WTC11 (cell line): ENCODE results near the gene KCMF1. TPM values are rescaled to one million over a fixed set of nuclear protein-coding genes. Genes with fewer than 3 reads are reported as not detected.

Experiments
- ATAC-seq: fragments of 200-7000 bp; cut with Tn5 transposase; 2 replicates; pipeline ENCODE4 v1.10.0; 2021; ENCODE audit warnings: mild to moderate bottlenecking, moderate library complexity
- CTCF ChIA-PET: fragments of 300-600 bp; sonication (Branson Sonifier 250); formaldehyde crosslinking; loops from one replicate; lab custom pipeline; 2021; ENCODE audit warnings: antibody characterized with exemption; lab: Charles Lee
- POLR2A ChIA-PET: fragments of 350-600 bp; sonication (Branson Sonifier 250); formaldehyde crosslinking; loops from one replicate; lab custom pipeline; 2021; ENCODE audit warnings: antibody characterized with exemption; lab: Charles Lee
- DNase-seq: peaks from one replicate; pipeline ENCODE4 v3.0.0; 2021; ENCODE audit warnings: low spot score
- H3K27ac Mint-ChIP-seq: 2 replicates; pipeline ENCODE4 v1.8.0; 2021; ENCODE audit warnings: mixed read lengths
- H3K27me3 Mint-ChIP-seq: 2 replicates; pipeline ENCODE4 v1.8.0; 2021; ENCODE audit warnings: low read depth, mild to moderate bottlenecking, moderate library complexity, mixed read lengths
- H3K36me3 Mint-ChIP-seq: 2 replicates; pipeline ENCODE4 v1.8.0; 2021; ENCODE audit warnings: mixed read lengths
- H3K4me1 Mint-ChIP-seq: 2 replicates; pipeline ENCODE4 v1.8.0; 2022; ENCODE audit warnings: mixed read lengths
- H3K4me3 Mint-ChIP-seq: 2 replicates; pipeline ENCODE4 v1.8.0; 2021; ENCODE audit warnings: mild to moderate bottlenecking, moderate library complexity, mixed read lengths
- H3K9me3 Mint-ChIP-seq: 2 replicates; pipeline ENCODE4 v1.8.0; 2021; ENCODE audit warnings: mixed read lengths
- CREM ChIP-seq: sonication (generic); formaldehyde crosslinking; IDR thresholded peaks from 2 replicates; pipeline ENCODE4 v1.8.1; 2022; ENCODE audit warnings: mild to moderate bottlenecking, missing genetic modification reagents, moderate library complexity
- ESRRA ChIP-seq: sonication (generic); formaldehyde crosslinking; IDR thresholded peaks from 2 replicates; pipeline ENCODE4 v1.8.1; 2022; ENCODE audit warnings: mild to moderate bottlenecking, missing genetic modification reagents, borderline replicate concordance
- NFATC4 ChIP-seq: fragments of 250-450 bp; sonication (Bioruptor Pico); IDR thresholded peaks from 2 replicates; pipeline ENCODE4 v1.9.0; 2021; ENCODE audit warnings: mild to moderate bottlenecking
- NR2C2 ChIP-seq: sonication (generic); formaldehyde crosslinking; IDR thresholded peaks from 2 replicates; pipeline ENCODE4 v1.8.0; 2022; ENCODE audit warnings: mild to moderate bottlenecking, missing genetic modification reagents
- TEAD1 ChIP-seq: sonication (generic); formaldehyde crosslinking; IDR thresholded peaks from 2 replicates; pipeline ENCODE4 v1.8.0; 2022; ENCODE audit warnings: mild to moderate bottlenecking, missing genetic modification reagents
- TEAD4 ChIP-seq: sonication (generic); formaldehyde crosslinking; IDR thresholded peaks from 2 replicates; pipeline ENCODE4 v1.8.0; 2022; ENCODE audit warnings: mild to moderate bottlenecking, missing genetic modification reagents
- ZBTB21 ChIP-seq: sonication (generic); formaldehyde crosslinking; IDR thresholded peaks from 2 replicates; pipeline ENCODE4 v1.8.1; 2023; ENCODE audit warnings: mild to moderate bottlenecking, missing genetic modification reagents, borderline replicate concordance
- ZNF121 ChIP-seq: sonication (generic); formaldehyde crosslinking; IDR thresholded peaks from 2 replicates; pipeline ENCODE4 v1.8.0; 2023; ENCODE audit warnings: missing genetic modification reagents
- ZNF263 ChIP-seq: sonication (generic); formaldehyde crosslinking; IDR thresholded peaks from 2 replicates; pipeline ENCODE4 v1.8.1; 2022; ENCODE audit warnings: low read depth, mild to moderate bottlenecking, moderate library complexity, missing genetic modification reagents
- ZNF396 ChIP-seq: fragments of 250-450 bp; sonication (Bioruptor Pico); IDR thresholded peaks from 2 replicates; pipeline ENCODE4 v1.8.0; 2021; ENCODE audit warnings: mild to moderate bottlenecking, moderate library complexity, borderline replicate concordance
- ZNF416 ChIP-seq: fragments of 250-450 bp; sonication (Bioruptor Pico); IDR thresholded peaks from 2 replicates; pipeline ENCODE4 v1.9.0; 2021; ENCODE audit warnings: mild to moderate bottlenecking, inconsistent platforms
- total RNA-seq: library from RNA; stranded (reverse); gene quantifications from 3 replicates; pipeline ENCODE4 v1.2.3, GENCODE V29; 2021
- TF ChIP-seq, protein P1 (sequence below): sonication (generic); formaldehyde crosslinking; IDR thresholded peaks from 2 replicates; pipeline ENCODE4 v1.8.0; 2022; ENCODE audit warnings: missing genetic modification reagents
- TF ChIP-seq, protein P2 (sequence below): sonication (generic); formaldehyde crosslinking; IDR thresholded peaks from 2 replicates; pipeline ENCODE4 v1.8.0; 2023; ENCODE audit warnings: missing genetic modification reagents
- TF ChIP-seq, protein P3 (sequence below): sonication (generic); formaldehyde crosslinking; IDR thresholded peaks from 2 replicates; pipeline ENCODE4 v1.8.1; 2022; ENCODE audit warnings: low read depth, missing genetic modification reagents, borderline replicate concordance
- TF ChIP-seq, protein P4 (sequence below): sonication (generic); formaldehyde crosslinking; IDR thresholded peaks from 2 replicates; pipeline ENCODE4 v1.8.0; 2022; ENCODE audit warnings: mild to moderate bottlenecking, missing genetic modification reagents
- TF ChIP-seq, protein P5 (sequence below): fragments of 250-450 bp; sonication (Bioruptor Pico); IDR thresholded peaks from 2 replicates; pipeline ENCODE4 v1.8.0; 2021; ENCODE audit warnings: mild to moderate bottlenecking
- TF ChIP-seq, protein P6 (sequence below): sonication (generic); formaldehyde crosslinking; IDR thresholded peaks from 2 replicates; pipeline ENCODE4 v1.8.1; 2022; ENCODE audit warnings: mild to moderate bottlenecking, missing genetic modification reagents, moderate library complexity, borderline replicate concordance
- TF ChIP-seq, protein P7 (sequence below): sonication (generic); formaldehyde crosslinking; IDR thresholded peaks from 2 replicates; pipeline ENCODE4 v1.8.1; 2023; ENCODE audit warnings: mild to moderate bottlenecking, missing genetic modification reagents, moderate library complexity
- TF ChIP-seq, protein P8 (sequence below): sonication (generic); formaldehyde crosslinking; IDR thresholded peaks from 2 replicates; pipeline ENCODE4 v1.8.1; 2023; ENCODE audit warnings: mild to moderate bottlenecking, missing genetic modification reagents, borderline replicate concordance
- TF ChIP-seq, protein P9 (sequence below): sonication (generic); formaldehyde crosslinking; IDR thresholded peaks from 2 replicates; pipeline ENCODE4 v1.8.0; 2022; ENCODE audit warnings: mild to moderate bottlenecking, missing genetic modification reagents

KCMF1 gene
- total RNA-seq, 1 experiment from 2014 or later = 117 TPM

DNA sequence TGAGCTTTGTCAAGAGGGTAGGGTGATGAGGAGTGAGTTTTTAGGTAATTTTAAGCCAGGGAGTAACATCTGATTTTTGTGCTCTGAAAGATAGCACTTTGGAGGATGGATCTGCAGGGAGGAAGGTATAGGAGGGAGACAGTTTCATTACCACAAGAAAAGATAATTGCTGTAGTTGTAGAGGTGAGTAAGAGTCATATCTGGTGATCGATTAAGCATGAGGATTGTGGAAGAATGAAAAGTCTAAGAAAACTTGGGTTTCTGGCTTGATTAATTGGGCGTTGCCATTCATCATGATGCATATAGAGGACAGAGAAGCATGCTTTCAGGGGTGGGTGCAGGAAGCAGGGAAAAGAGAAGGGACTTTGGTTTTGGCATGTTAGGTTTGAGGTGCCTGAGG, 18.5 kb downstream of the KCMF1 start:
- peaks cover 27% of the 10 kb centered on the region for H3K4me1 Mint-ChIP-seq
- POLR2A ChIA-PET = no interaction called here
- H3K36me3 Mint-ChIP-seq = no peaks in the 10 kb centered on the region
- H3K27ac Mint-ChIP-seq = no peak overlapping the region
- ATAC-seq = no peak
- no peak overlapping the region for H3K4me3 Mint-ChIP-seq
- TF ChIP-seq, protein P1, sequence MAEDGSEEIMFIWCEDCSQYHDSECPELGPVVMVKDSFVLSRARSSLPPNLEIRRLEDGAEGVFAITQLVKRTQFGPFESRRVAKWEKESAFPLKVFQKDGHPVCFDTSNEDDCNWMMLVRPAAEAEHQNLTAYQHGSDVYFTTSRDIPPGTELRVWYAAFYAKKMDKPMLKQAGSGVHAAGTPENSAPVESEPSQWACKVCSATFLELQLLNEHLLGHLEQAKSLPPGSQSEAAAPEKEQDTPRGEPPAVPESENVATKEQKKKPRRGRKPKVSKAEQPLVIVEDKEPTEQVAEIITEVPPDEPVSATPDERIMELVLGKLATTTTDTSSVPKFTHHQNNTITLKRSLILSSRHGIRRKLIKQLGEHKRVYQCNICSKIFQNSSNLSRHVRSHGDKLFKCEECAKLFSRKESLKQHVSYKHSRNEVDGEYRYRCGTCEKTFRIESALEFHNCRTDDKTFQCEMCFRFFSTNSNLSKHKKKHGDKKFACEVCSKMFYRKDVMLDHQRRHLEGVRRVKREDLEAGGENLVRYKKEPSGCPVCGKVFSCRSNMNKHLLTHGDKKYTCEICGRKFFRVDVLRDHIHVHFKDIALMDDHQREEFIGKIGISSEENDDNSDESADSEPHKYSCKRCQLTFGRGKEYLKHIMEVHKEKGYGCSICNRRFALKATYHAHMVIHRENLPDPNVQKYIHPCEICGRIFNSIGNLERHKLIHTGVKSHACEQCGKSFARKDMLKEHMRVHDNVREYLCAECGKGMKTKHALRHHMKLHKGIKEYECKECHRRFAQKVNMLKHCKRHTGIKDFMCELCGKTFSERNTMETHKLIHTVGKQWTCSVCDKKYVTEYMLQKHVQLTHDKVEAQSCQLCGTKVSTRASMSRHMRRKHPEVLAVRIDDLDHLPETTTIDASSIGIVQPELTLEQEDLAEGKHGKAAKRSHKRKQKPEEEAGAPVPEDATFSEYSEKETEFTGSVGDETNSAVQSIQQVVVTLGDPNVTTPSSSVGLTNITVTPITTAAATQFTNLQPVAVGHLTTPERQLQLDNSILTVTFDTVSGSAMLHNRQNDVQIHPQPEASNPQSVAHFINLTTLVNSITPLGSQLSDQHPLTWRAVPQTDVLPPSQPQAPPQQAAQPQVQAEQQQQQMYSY (CRISPR knock-in tag) = no peak
- TF ChIP-seq, protein P2, sequence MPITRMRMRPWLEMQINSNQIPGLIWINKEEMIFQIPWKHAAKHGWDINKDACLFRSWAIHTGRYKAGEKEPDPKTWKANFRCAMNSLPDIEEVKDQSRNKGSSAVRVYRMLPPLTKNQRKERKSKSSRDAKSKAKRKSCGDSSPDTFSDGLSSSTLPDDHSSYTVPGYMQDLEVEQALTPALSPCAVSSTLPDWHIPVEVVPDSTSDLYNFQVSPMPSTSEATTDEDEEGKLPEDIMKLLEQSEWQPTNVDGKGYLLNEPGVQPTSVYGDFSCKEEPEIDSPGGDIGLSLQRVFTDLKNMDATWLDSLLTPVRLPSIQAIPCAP (CRISPR knock-in tag) = no peak
- TF ChIP-seq, protein P3, sequence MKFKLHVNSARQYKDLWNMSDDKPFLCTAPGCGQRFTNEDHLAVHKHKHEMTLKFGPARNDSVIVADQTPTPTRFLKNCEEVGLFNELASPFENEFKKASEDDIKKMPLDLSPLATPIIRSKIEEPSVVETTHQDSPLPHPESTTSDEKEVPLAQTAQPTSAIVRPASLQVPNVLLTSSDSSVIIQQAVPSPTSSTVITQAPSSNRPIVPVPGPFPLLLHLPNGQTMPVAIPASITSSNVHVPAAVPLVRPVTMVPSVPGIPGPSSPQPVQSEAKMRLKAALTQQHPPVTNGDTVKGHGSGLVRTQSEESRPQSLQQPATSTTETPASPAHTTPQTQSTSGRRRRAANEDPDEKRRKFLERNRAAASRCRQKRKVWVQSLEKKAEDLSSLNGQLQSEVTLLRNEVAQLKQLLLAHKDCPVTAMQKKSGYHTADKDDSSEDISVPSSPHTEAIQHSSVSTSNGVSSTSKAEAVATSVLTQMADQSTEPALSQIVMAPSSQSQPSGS (CRISPR knock-in tag) = no peak
- TF ChIP-seq, protein P4, sequence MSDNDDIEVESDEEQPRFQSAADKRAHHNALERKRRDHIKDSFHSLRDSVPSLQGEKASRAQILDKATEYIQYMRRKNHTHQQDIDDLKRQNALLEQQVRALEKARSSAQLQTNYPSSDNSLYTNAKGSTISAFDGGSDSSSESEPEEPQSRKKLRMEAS (CRISPR knock-in tag) = no peak
- TF ChIP-seq TEAD1 (CRISPR knock-in tag) = no peak
- TF ChIP-seq CREM = no peak
- no peak for TF ChIP-seq ZNF263
- no peak for TF ChIP-seq NFATC4 (CRISPR knock-in tag)
- TF ChIP-seq ZBTB21 (CRISPR knock-in tag) = no peak
- no peak for TF ChIP-seq NR2C2 (CRISPR knock-in tag)
- no peak for TF ChIP-seq ESRRA (CRISPR knock-in tag)
- TF ChIP-seq, protein P5, sequence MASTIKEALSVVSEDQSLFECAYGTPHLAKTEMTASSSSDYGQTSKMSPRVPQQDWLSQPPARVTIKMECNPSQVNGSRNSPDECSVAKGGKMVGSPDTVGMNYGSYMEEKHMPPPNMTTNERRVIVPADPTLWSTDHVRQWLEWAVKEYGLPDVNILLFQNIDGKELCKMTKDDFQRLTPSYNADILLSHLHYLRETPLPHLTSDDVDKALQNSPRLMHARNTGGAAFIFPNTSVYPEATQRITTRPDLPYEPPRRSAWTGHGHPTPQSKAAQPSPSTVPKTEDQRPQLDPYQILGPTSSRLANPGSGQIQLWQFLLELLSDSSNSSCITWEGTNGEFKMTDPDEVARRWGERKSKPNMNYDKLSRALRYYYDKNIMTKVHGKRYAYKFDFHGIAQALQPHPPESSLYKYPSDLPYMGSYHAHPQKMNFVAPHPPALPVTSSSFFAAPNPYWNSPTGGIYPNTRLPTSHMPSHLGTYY (CRISPR knock-in tag) = no peak
- TF ChIP-seq TEAD4 (CRISPR knock-in tag) = no peak
- TF ChIP-seq ZNF396 (CRISPR knock-in tag) = no peak
- TF ChIP-seq, protein P6, sequence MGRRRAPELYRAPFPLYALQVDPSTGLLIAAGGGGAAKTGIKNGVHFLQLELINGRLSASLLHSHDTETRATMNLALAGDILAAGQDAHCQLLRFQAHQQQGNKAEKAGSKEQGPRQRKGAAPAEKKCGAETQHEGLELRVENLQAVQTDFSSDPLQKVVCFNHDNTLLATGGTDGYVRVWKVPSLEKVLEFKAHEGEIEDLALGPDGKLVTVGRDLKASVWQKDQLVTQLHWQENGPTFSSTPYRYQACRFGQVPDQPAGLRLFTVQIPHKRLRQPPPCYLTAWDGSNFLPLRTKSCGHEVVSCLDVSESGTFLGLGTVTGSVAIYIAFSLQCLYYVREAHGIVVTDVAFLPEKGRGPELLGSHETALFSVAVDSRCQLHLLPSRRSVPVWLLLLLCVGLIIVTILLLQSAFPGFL = no peak
- TF ChIP-seq, protein P7, sequence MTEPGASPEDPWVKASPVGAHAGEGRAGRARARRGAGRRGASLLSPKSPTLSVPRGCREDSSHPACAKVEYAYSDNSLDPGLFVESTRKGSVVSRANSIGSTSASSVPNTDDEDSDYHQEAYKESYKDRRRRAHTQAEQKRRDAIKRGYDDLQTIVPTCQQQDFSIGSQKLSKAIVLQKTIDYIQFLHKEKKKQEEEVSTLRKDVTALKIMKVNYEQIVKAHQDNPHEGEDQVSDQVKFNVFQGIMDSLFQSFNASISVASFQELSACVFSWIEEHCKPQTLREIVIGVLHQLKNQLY (CRISPR knock-in tag) = no peak
- TF ChIP-seq, all 79 proteins: peak for 0
- H3K27me3 Mint-ChIP-seq = no peaks in the 10 kb centered on the region
- no peak for DNase-seq
- CTCF ChIA-PET = no interaction called here
- no peaks in the 10 kb centered on the region for H3K9me3 Mint-ChIP-seq

DNA sequence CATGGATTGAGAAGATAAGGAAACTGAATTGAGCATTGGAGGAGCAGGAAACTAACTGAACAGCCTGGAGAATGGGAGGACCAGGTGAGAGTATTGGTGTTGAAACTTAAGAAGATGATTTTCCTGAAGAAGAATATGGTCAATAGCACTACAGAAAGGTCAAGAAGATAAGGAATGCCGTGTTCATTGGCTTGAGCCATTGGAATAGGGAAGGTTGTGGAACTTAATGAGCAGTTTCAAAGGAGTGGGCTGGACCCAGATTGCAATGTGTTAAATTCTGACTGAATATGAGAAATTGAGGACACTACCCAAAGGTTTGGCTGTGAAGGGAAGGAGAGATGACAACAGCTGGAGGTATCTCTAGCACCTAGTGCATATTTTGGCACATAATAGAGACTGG, 19.0 kb downstream of the KCMF1 start:
- Mint-ChIP-seq H3K27me3 (no peaks in the 10 kb centered on the region), H3K4me3 (no peak overlapping the region), H3K27ac (no peak overlapping the region), H3K36me3 (no peaks in the 10 kb centered on the region), H3K4me1 (peaks cover 24% of the 10 kb centered on the region), H3K9me3 (no peaks in the 10 kb centered on the region)
- ATAC-seq (no peak), DNase-seq (no peak)
- ChIA-PET CTCF (no interaction called here), POLR2A (no interaction called here)
- TF ChIP-seq ZNF121 (CRISPR knock-in tag) (no peak), ZNF416 (CRISPR knock-in tag) (no peak), NR2C2 (CRISPR knock-in tag) (no peak)
- TF ChIP-seq, protein P8, sequence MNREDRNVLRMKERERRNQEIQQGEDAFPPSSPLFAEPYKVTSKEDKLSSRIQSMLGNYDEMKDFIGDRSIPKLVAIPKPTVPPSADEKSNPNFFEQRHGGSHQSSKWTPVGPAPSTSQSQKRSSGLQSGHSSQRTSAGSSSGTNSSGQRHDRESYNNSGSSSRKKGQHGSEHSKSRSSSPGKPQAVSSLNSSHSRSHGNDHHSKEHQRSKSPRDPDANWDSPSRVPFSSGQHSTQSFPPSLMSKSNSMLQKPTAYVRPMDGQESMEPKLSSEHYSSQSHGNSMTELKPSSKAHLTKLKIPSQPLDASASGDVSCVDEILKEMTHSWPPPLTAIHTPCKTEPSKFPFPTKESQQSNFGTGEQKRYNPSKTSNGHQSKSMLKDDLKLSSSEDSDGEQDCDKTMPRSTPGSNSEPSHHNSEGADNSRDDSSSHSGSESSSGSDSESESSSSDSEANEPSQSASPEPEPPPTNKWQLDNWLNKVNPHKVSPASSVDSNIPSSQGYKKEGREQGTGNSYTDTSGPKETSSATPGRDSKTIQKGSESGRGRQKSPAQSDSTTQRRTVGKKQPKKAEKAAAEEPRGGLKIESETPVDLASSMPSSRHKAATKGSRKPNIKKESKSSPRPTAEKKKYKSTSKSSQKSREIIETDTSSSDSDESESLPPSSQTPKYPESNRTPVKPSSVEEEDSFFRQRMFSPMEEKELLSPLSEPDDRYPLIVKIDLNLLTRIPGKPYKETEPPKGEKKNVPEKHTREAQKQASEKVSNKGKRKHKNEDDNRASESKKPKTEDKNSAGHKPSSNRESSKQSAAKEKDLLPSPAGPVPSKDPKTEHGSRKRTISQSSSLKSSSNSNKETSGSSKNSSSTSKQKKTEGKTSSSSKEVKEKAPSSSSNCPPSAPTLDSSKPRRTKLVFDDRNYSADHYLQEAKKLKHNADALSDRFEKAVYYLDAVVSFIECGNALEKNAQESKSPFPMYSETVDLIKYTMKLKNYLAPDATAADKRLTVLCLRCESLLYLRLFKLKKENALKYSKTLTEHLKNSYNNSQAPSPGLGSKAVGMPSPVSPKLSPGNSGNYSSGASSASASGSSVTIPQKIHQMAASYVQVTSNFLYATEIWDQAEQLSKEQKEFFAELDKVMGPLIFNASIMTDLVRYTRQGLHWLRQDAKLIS = no peak
- TF ChIP-seq, protein P7 (CRISPR knock-in tag) = no peak
- TF ChIP-seq, protein P9, sequence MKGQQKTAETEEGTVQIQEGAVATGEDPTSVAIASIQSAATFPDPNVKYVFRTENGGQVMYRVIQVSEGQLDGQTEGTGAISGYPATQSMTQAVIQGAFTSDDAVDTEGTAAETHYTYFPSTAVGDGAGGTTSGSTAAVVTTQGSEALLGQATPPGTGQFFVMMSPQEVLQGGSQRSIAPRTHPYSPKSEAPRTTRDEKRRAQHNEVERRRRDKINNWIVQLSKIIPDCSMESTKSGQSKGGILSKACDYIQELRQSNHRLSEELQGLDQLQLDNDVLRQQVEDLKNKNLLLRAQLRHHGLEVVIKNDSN (CRISPR knock-in tag) = no peak
